T-helper 9 cell (primary cell): Measurements from ENCODE around the gene VPS35.
"Not testable (repeated sequence)": the region's sequence is repeated elsewhere in the genome, so short reads cannot be mapped to it uniquely, and the experiment has no call there.

ENCODE experiments used
- DNase-seq: peaks from one replicate; pipeline ENCODE4 v3.0.0-alpha.2; 2020

The VPS35 gene

GRCh38 chr16:46711106-46712058 is 22.4 kb upstream of the VPS35 start:
- DNase-seq, result no peak

GRCh38 chr16:46709469-46710005 is 20.6 kb upstream of the VPS35 start:
- no peak for DNase-seq

GRCh38 chr16:46706642-46707041 is 17.7 kb upstream of the VPS35 start:
- no peak for DNase-seq

GRCh38 chr16:46702030-46702429 is 13.1 kb upstream of the VPS35 start:
- no peak for DNase-seq

- no peak for DNase-seq
Observed at GRCh38 chr16:46701615-46702014, 12.6 kb upstream of the VPS35 start.

- no peak for DNase-seq
Observed at GRCh38 chr16:46700048-46700447, 11.1 kb upstream of the VPS35 start.

- DNase-seq, result no peak
Observed at GRCh38 chr16:46696957-46697356, 8.0 kb upstream of the VPS35 start.

- no peak for DNase-seq
Observed at GRCh38 chr16:46695937-46696336, 7.0 kb upstream of the VPS35 start.

- DNase-seq, result no peak
Observed at GRCh38 chr16:46693598-46693997, 4.6 kb upstream of the VPS35 start.

- no peak for DNase-seq
Observed at GRCh38 chr16:46691726-46692125, 2.7 kb upstream of the VPS35 start.

GRCh38 chr16:46690281-46691178 is 1.6 kb upstream of the VPS35 start:
- DNase-seq, result no peak

GRCh38 chr16:46689365-46690280 is 645 bp upstream of the VPS35 start, which contains the start of gene ORC6:
Gene ORC6, plus strand, starts transcription at chr16:46689659. Its CDS starts 47 bp downstream, at chr16:46689706.
- DNase-seq, result peak; percentile 96

- no peak for DNase-seq
Observed at GRCh38 chr16:46688101-46688653, 801 bp downstream of the VPS35 start.

- DNase-seq, result no peak
Observed at GRCh38 chr16:46687486-46687885, 1.5 kb downstream of the VPS35 start.

- DNase-seq, result no peak
Observed at GRCh38 chr16:46686815-46687473, 2.0 kb downstream of the VPS35 start.

- not testable (repeated sequence) for DNase-seq
Observed at GRCh38 chr16:46681867-46682266, 7.1 kb downstream of the VPS35 start.

GRCh38 chr16:46677943-46678342 is 11.0 kb downstream of the VPS35 start:
- not testable (repeated sequence) for DNase-seq

- no peak for DNase-seq
Observed at GRCh38 chr16:46673320-46674013, 15.5 kb downstream of the VPS35 start.

- DNase-seq, result no peak
Observed at GRCh38 chr16:46662123-46662522, 26.9 kb downstream of the VPS35 start.

GRCh38 chr16:46658925-46659324 is 30.1 kb downstream of the VPS35 start:
- no peak for DNase-seq
